ENCODE results near the gene EVX1.

Gene EVX1

GRCh38 chr7:27242555-27243339 is at the start of gene EVX1:
Gene EVX1, plus strand, starts transcription at chr7:27242802. Its CDS starts 229 bp downstream, at chr7:27243031.
- DNase-seq (ENCODE audit: low read depth): no peak

GRCh38 chr7:27193335-27194001 is 49.1 kb upstream of the EVX1 start:
- DNase-seq (ENCODE audit: low read depth): no peak

- DNase-seq (ENCODE audit: low read depth): no peak
Observed at GRCh38 chr7:27194002-27194352, 48.6 kb upstream of the EVX1 start.

GRCh38 chr7:27194686-27195379 is 47.8 kb upstream of the EVX1 start:
- DNase-seq (ENCODE audit: low read depth): no peak

- DNase-seq (ENCODE audit: low read depth): no peak
Observed at GRCh38 chr7:27196287-27196767, 46.3 kb upstream of the EVX1 start.

- DNase-seq (ENCODE audit: low read depth): no peak
Observed at GRCh38 chr7:27197137-27198042, 45.2 kb upstream of the EVX1 start.

- DNase-seq (ENCODE audit: low read depth): no peak
Observed at GRCh38 chr7:27198138-27198841, 44.3 kb upstream of the EVX1 start.

- DNase-seq (ENCODE audit: low read depth): no peak
Observed at GRCh38 chr7:27198871-27199801, 43.5 kb upstream of the EVX1 start.

- DNase-seq (ENCODE audit: low read depth): no peak
Observed at GRCh38 chr7:27199849-27200760, 42.5 kb upstream of the EVX1 start, which contains the start of gene HOXA13. Gene HOXA13, minus strand, starts transcription at chr7:27200091. Its CDS starts 14 bp downstream, at chr7:27200077.

GRCh38 chr7:27200761-27201579 is 41.6 kb upstream of the EVX1 start:
- no peak for DNase-seq (ENCODE audit: low read depth)

- DNase-seq (ENCODE audit: low read depth): no peak
Observed at GRCh38 chr7:27201580-27202017, 41.0 kb upstream of the EVX1 start.

- DNase-seq (ENCODE audit: low read depth): no peak
Observed at GRCh38 chr7:27202018-27202861, 40.4 kb upstream of the EVX1 start.

GRCh38 chr7:27202862-27203134 is 39.8 kb upstream of the EVX1 start:
- no peak for DNase-seq (ENCODE audit: low read depth)

- DNase-seq (ENCODE audit: low read depth): no peak
Observed at GRCh38 chr7:27203365-27203953, 39.1 kb upstream of the EVX1 start.

- DNase-seq (ENCODE audit: low read depth): no peak
Observed at GRCh38 chr7:27203964-27204594, 38.5 kb upstream of the EVX1 start.

GRCh38 chr7:27204851-27205322 is 37.7 kb upstream of the EVX1 start:
- no peak for DNase-seq (ENCODE audit: low read depth)
